ENCODE measurements around the gene PSMG3.

Gene PSMG3

DNA sequence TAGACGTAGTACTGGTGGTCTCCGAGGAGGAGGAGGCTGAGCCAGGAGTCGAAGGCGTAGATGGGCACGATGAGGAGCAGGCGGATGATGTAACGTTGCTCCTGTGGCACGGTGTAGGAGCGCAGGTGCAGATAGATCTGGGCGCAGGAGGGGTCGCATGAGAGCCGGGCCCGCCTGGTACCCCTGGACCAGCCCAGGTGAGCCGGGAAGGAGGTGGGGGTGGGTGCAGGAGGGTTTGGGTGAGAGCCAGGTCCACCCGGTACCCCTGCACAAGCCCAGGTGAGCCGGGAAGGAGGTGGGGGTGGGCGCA lies 19.0 kb downstream of the PSMG3 start:
- no peak overlapping the region for H3K4me3 ChIP-seq (ENCODE audit: low read depth, low read length)
- TF ChIP-seq, protein P1, sequence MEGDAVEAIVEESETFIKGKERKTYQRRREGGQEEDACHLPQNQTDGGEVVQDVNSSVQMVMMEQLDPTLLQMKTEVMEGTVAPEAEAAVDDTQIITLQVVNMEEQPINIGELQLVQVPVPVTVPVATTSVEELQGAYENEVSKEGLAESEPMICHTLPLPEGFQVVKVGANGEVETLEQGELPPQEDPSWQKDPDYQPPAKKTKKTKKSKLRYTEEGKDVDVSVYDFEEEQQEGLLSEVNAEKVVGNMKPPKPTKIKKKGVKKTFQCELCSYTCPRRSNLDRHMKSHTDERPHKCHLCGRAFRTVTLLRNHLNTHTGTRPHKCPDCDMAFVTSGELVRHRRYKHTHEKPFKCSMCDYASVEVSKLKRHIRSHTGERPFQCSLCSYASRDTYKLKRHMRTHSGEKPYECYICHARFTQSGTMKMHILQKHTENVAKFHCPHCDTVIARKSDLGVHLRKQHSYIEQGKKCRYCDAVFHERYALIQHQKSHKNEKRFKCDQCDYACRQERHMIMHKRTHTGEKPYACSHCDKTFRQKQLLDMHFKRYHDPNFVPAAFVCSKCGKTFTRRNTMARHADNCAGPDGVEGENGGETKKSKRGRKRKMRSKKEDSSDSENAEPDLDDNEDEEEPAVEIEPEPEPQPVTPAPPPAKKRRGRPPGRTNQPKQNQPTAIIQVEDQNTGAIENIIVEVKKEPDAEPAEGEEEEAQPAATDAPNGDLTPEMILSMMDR (IDR thresholded peaks at IDR 0.05; ENCODE audit: low read depth, low read length), result no peak

DNA sequence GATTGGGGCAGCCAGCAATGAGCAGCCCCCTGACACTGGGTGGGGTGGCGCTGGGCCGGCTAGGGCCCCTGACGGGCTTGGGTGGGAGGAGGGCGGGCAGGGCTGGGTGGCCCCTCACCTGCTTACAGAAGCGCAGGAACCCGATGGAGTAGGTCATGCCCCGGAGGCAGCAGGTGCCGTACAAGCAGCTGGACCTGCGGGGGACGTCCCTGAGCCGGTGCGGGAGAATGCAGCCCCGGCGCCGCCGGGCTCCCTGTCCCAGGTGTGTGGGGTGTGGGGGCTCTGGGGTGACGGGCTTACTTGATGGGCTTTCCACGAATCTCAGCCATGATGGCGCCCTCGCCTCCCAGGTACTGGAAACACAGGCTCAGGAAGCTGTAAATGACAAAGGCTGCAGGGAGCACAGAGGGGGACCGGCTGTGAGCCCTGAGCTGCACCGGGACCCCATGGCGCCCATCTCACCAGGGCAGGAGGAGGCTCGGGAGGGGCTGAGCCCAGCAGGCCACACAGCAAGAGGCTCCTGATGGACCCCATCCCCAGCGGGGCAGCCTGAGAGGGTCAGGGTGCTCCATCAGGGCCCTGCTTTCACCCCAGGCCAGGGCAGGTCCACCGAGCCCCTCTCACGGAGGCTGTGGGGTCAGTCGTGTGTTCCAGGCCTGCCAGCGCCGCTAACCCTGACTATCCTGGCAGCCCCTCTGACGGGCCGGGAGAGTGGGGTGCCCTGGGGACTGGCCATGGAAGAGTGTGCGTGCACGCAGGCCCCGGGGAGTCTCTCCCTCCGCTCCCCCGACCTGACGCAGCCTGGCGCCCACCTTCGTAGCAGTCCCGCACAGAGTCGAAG lies 19.6 kb downstream of the PSMG3 start:
- TF ChIP-seq, protein P1 (IDR thresholded peaks at IDR 0.05; ENCODE audit: low read depth, low read length), result no peak
- no peak overlapping the region for H3K4me3 ChIP-seq (ENCODE audit: low read depth, low read length)

DNA sequence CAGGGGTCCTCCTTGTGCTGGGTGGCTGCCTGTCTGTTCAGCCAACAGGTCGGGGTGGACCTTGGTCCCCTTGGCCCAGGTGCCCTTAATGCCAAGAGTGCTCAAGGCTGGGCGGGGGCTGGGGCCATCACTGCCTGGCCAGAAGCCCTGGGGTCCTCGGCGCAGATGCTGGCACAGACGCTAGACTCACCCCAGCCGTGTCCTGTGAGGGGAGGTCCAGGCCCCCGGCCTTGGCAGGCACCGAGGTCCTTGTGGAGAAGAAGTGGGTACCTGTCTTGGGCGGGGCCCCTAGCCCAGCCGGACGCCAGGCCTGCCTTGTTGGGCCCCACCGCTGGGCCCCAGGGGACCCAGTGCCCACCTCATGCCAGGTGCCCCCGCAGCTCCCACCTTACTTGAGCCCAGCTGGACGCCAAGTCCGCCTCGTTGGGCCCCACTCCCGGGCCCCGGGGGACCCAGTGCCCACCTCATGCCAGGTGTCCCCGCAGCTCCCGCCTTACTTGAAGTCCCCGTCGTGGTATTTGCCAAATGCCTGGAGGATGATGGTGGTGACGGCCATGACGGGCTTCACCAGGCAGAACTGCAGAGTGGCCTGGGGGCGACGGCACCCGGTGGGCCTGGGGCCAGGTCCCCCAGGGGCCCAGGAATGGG lies 20.4 kb downstream of the PSMG3 start:
- no peak overlapping the region for H3K4me3 ChIP-seq (ENCODE audit: low read depth, low read length)
- TF ChIP-seq, protein P1 (IDR thresholded peaks at IDR 0.05; ENCODE audit: low read depth, low read length), result no peak

DNA sequence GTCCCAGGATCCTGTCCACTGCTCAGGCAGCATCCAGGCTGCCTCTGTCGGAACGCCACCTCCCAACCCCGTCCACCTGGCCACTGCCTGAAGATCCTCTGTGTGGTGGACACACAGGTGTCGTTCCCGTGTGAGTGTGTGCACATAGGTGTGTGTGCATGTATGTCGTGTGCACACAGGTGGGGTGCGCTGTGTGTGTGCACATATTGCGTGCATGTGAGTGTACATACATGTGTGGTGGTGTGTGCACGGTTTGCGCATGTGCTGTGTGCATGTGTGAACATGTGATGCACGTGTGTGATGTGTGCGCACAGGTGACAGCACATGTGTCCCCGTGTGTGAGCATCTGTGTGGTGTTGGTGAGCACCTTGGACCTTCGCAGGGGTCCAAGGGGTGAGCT lies 20.9 kb downstream of the PSMG3 start:
- TF ChIP-seq, protein P1 (IDR thresholded peaks at IDR 0.05; ENCODE audit: low read depth, low read length), result no peak
- no peak overlapping the region for H3K4me3 ChIP-seq (ENCODE audit: low read depth, low read length)

DNA sequence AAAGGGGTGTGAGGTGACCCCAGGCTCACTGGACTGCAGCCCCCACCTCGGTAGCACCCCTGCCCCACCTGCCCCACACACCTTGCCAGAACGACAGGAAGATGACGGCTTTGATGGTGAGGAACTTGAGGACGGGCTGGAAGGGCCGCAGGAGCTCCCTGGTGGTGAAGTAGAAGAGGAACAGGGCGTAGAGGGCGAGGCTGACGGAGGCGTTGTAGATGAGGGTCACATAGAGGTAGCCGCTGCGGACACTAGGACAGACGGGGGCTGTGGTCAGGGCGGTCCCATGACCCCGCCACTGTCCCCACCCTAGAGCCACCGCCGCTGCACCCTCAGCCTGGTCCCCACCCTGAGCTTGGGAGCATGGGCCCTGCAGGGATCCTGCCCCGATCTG lies 21.4 kb downstream of the PSMG3 start:
- TF ChIP-seq, protein P1 (IDR thresholded peaks at IDR 0.05; ENCODE audit: low read depth, low read length), result no peak

DNA sequence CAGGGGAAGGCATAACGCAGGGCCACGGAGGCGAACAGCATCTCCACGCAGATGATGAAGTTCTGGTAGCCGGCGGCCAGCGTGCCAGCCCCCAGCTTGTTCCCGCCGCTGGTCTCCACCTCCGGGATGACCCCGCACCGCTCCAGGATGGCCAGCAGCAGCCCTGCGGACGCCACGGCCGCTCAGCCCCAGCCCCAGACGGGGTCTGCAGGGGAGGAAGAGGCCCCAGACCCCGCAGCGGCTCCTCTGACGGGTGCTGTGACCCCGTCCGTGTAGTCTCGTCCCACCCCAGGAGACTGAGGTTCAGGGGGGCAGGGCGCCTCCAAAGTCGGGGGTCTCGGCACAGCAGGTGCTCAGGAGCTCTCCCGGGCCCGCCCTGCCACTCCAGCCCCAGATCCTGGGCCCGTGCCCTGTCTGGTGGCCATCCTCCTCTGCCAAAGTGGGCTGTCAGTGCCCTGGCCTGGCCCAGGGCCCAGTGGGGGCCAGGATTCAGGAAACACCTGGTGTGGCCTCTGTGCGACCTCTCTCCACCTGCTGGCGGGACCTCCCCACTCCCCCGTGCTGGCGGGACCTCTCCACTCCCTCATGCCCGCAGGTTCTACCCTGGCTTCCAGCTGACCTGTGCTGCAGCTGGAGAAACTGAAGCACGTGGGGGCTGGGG lies 21.9 kb downstream of the PSMG3 start:
- H3K4me3 ChIP-seq (ENCODE audit: low read depth, low read length), result no peak overlapping the region
- TF ChIP-seq, protein P1 (IDR thresholded peaks at IDR 0.05; ENCODE audit: low read depth, low read length), result no peak

More for the DNA sequence above, 21.4 kb downstream of the PSMG3 start:
- H3K4me3 ChIP-seq (ENCODE audit: low read depth, low read length), result no peak overlapping the region

All from WI38 (cell line).